T-helper 2 cell treated with Interferon-gamma antibody and Interleukin-4, amounts not matched to agents 100 ng/mL and 5 ng/mL, for 36 hours (primary cell): ENCODE measurements around the gene LSM12. TPM values are rescaled to one million over a fixed set of nuclear protein-coding genes. Genes with fewer than 3 reads are reported as not detected.
"Not testable (repeated sequence)": the region's sequence is repeated elsewhere in the genome, so short reads cannot be mapped to it uniquely, and the experiment has no call there.

Source experiments
- intact Hi-C: fragments of 100-400 bp; cut with micrococcal nuclease; formaldehyde crosslinking; loops from one replicate; pipeline ENCODE4 v1.15.1; 2023
- total RNA-seq: library from RNA; stranded (reverse); gene quantifications from 2 replicates; pipeline ENCODE4 v1.2.3, GENCODE V29; 2022

LSM12 gene
- total RNA-seq, 1 donor from 2014 or later, result 69.2 TPM

- intact Hi-C loops, result no loop called here
Measured at GRCh38 chr17:44045486-44045885, 21.0 kb downstream of the LSM12 start.

- intact Hi-C loops, result no loop called here
Measured at GRCh38 chr17:44044071-44044470, 22.4 kb downstream of the LSM12 start.

- intact Hi-C loops, result no loop called here
Measured at GRCh38 chr17:44043272-44043696, 23.2 kb downstream of the LSM12 start.

GRCh38 chr17:44039829-44040635 lies 26.4 kb downstream of the LSM12 start:
- intact Hi-C loops, result no loop called here

GRCh38 chr17:44038604-44039011 lies 27.9 kb downstream of the LSM12 start:
- intact Hi-C loops, result no loop called here

- intact Hi-C loops, result no loop called here
Measured at GRCh38 chr17:44037471-44037870, 29.0 kb downstream of the LSM12 start.

GRCh38 chr17:44034688-44035087 lies 31.8 kb downstream of the LSM12 start:
- intact Hi-C loops, result not testable (repeated sequence)

GRCh38 chr17:44033861-44034408 lies 32.5 kb downstream of the LSM12 start:
- intact Hi-C loops, result no loop called here

GRCh38 chr17:44030482-44030881 lies 36.0 kb downstream of the LSM12 start:
- intact Hi-C loops, result no loop called here

GRCh38 chr17:44029736-44030135 lies 36.7 kb downstream of the LSM12 start:
- intact Hi-C loops, result no loop called here

GRCh38 chr17:44024853-44025252 lies 41.6 kb downstream of the LSM12 start:
- intact Hi-C loops, result no loop called here

- intact Hi-C loops, result no loop called here
Measured at GRCh38 chr17:44024271-44024663, 42.2 kb downstream of the LSM12 start.

- intact Hi-C loops, result no loop called here
Measured at GRCh38 chr17:44023545-44024270, 42.8 kb downstream of the LSM12 start.

- intact Hi-C loops, result no loop called here
Measured at GRCh38 chr17:44022246-44022645, 44.2 kb downstream of the LSM12 start.

- intact Hi-C loops, result not testable (repeated sequence)
Measured at GRCh38 chr17:44021227-44021626, 45.2 kb downstream of the LSM12 start.

GRCh38 chr17:44014437-44015172 lies 51.9 kb downstream of the LSM12 start, which contains the start of gene TMEM101:
Gene TMEM101, minus strand, starts transcription at chr17:44014963. Its CDS starts 11 bp downstream, at chr17:44014952.
- intact Hi-C loops, result loop anchor here (2.0 kb wide), 1 partner anchor 56 kb away; the partner anchor contains the start of gene G6PC3

GRCh38 chr17:44014133-44014436 lies 52.4 kb downstream of the LSM12 start:
- intact Hi-C loops, result loop anchor here (2.0 kb wide), 1 partner anchor 57 kb away; the partner anchor contains the start of gene G6PC3

GRCh38 chr17:44012874-44013273 lies 53.6 kb downstream of the LSM12 start:
- intact Hi-C loops, result no loop called here

- intact Hi-C loops, result no loop called here
Measured at GRCh38 chr17:44012391-44012790, 54.1 kb downstream of the LSM12 start.

- intact Hi-C loops, result no loop called here
Measured at GRCh38 chr17:44011876-44012275, 54.6 kb downstream of the LSM12 start.

- intact Hi-C loops, result no loop called here
Measured at GRCh38 chr17:44010966-44011647, 55.4 kb downstream of the LSM12 start.
